GM12865 (cell line): ENCODE measurements around the gene CANT1.

Source experiments
- DNase-seq: peaks from one replicate; pipeline ENCODE4 v3.0.0; 2010; ENCODE audit warnings: low read depth
- H3K4me3 ChIP-seq: 2 replicates; pipeline ENCODE4 v1.5.1; 2011; ENCODE audit warnings: mild to moderate bottlenecking, low read depth, low read length, control low read depth
- CTCF ChIP-seq: IDR thresholded peaks from 2 replicates; pipeline ENCODE4 v1.5.1; 2011; ENCODE audit warnings: low read length, control low read depth, low read depth, inconsistent platforms; ENCODE audit not compliant: insufficient read depth; ENCODE audit errors: missing control alignments

Gene CANT1

GRCh38 chr17:79000396-79001189, 9.0 kb downstream of the CANT1 start:
- no peak overlapping the region for H3K4me3 ChIP-seq
- no peak for DNase-seq
- no peak for TF ChIP-seq CTCF

- DNase-seq: no peak
- no peak for TF ChIP-seq CTCF
- no peak overlapping the region for H3K4me3 ChIP-seq
Measured at GRCh38 chr17:78999947-79000395, 9.6 kb downstream of the CANT1 start.

- TF ChIP-seq CTCF: no peak
- no peak for DNase-seq
- no peak overlapping the region for H3K4me3 ChIP-seq
Measured at GRCh38 chr17:78999056-78999768, 10.4 kb downstream of the CANT1 start.

- DNase-seq: no peak
- TF ChIP-seq CTCF: no peak
- H3K4me3 ChIP-seq: no peak overlapping the region
Measured at GRCh38 chr17:78998311-78999055, 11.1 kb downstream of the CANT1 start.

GRCh38 chr17:78997881-78998280, 11.7 kb downstream of the CANT1 start:
- DNase-seq: no peak
- no peak overlapping the region for H3K4me3 ChIP-seq
- TF ChIP-seq CTCF: no peak

GRCh38 chr17:78997231-78997741, 12.3 kb downstream of the CANT1 start:
- no peak overlapping the region for H3K4me3 ChIP-seq
- TF ChIP-seq CTCF: no peak
- DNase-seq: no peak
